Neutrophil (primary cell): Measurements from ENCODE around the gene BRIP1.

Source experiments
- H3K27ac ChIP-seq: fragments of 200-600 bp; sonication (generic); 2 replicates; pipeline ENCODE4 v1.5.1; 2016; ENCODE audit warnings: mild to moderate bottlenecking, moderate library complexity
- H3K27me3 ChIP-seq: fragments of 200-600 bp; sonication (generic); 2 replicates; pipeline ENCODE4 v1.6.0; 2016; ENCODE audit warnings: mild to moderate bottlenecking
- H3K36me3 ChIP-seq: fragments of 200-600 bp; sonication (generic); 2 replicates; pipeline ENCODE4 v1.5.1; 2017
- H3K4me1 ChIP-seq, 2 experiments: fragments of 200-600 bp in 1 of 2; sonication (generic) in 1 of 2; 1 replicate in 1 of 2; 2 replicates in 1 of 2; pipeline versions ENCODE4 v1.5.1 to v1.6.1; 2013 to 2016; ENCODE audit warnings: low read depth in 1 of 2, low read length in 1 of 2, mild to moderate bottlenecking in 1 of 2, moderate library complexity in 1 of 2; ENCODE audit not compliant: control insufficient read depth in 1 of 2, insufficient read depth in 1 of 2
- H3K4me3 ChIP-seq, 2 experiments: fragments of 200-600 bp in 1 of 2; sonication (generic) in 1 of 2; 1 replicate in 1 of 2; 2 replicates in 1 of 2; pipeline ENCODE4 v1.5.1; 2013 to 2016; ENCODE audit warnings: low read depth in 1 of 2, low read length in 1 of 2, mild to moderate bottlenecking in 1 of 2, moderate library complexity in 1 of 2
- H3K9me3 ChIP-seq: fragments of 200-600 bp; sonication (generic); 2 replicates; pipeline ENCODE4 v1.5.1; 2016
- CTCF ChIP-seq: fragments of 200-600 bp; sonication (generic); IDR thresholded peaks from 2 replicates; pipeline ENCODE4 v1.5.1; 2016; ENCODE audit warnings: antibody characterized with exemption

The BRIP1 gene

GRCh38 chr17:61806081-61806828, 57.1 kb downstream of the BRIP1 start:
- Histone ChIP-seq H3K4me3 (no peak overlapping the region), H3K27ac (no peak overlapping the region), H3K27me3 (no peaks in the 10 kb centered on the region), H3K36me3 (peaks cover 6% of the 10 kb centered on the region), H3K4me1 (peaks cover 7 to 8% of the 10 kb centered on the region in 2 experiments), H3K9me3 (no peaks in the 10 kb centered on the region)
- TF ChIP-seq CTCF = no peak

GRCh38 chr17:61805399-61805798, 57.9 kb downstream of the BRIP1 start:
- Histone ChIP-seq H3K27me3 (no peaks in the 10 kb centered on the region), H3K4me3 (no peak overlapping the region), H3K9me3 (no peaks in the 10 kb centered on the region), H3K27ac (no peak overlapping the region), H3K4me1 (peaks cover 7 to 8% of the 10 kb centered on the region in 2 experiments), H3K36me3 (peaks cover 6% of the 10 kb centered on the region)
- no peak for TF ChIP-seq CTCF

- TF ChIP-seq CTCF = no peak
- Histone ChIP-seq H3K9me3 (no peaks in the 10 kb centered on the region), H3K36me3 (peaks cover 6% of the 10 kb centered on the region), H3K4me1 (no peaks in the 10 kb centered on the region), H3K27ac (no peak overlapping the region), H3K27me3 (no peaks in the 10 kb centered on the region), H3K4me3 (no peak overlapping the region)
These were observed 59.5 kb downstream of the BRIP1 start for GRCh38 chr17:61803796-61804195.

- no peaks in the 10 kb centered on the region for H3K9me3 ChIP-seq
- peaks cover 2% of the 10 kb centered on the region for H3K36me3 ChIP-seq
- H3K4me1 ChIP-seq = no peaks in the 10 kb centered on the region
- no peak overlapping the region for H3K27ac ChIP-seq
- H3K4me3 ChIP-seq = no peak overlapping the region
- no peak for TF ChIP-seq CTCF
- no peaks in the 10 kb centered on the region for H3K27me3 ChIP-seq
These were observed 60.1 kb downstream of the BRIP1 start for GRCh38 chr17:61803216-61803615.

- TF ChIP-seq CTCF = no peak
- H3K27ac ChIP-seq = no peak overlapping the region
- no peak overlapping the region for H3K4me3 ChIP-seq
These were observed 63.4 kb downstream of the BRIP1 start for GRCh38 chr17:61799812-61800484.

More at GRCh38 chr17:61799812-61800484, 63.4 kb downstream of the BRIP1 start:
- Histone ChIP-seq H3K27me3 (no peaks in the 10 kb centered on the region), H3K36me3 (peaks cover 8% of the 10 kb centered on the region), H3K4me1 (no peaks in the 10 kb centered on the region), H3K9me3 (no peaks in the 10 kb centered on the region)
